ENCODE data around the gene CNTF. TPM values are rescaled to one million over a fixed set of nuclear protein-coding genes. Genes with fewer than 3 reads are reported as not detected.

Gene CNTF
- total RNA-seq, 2 donors from 2014 or later: 1.8 to 2.1 TPM

DNA sequence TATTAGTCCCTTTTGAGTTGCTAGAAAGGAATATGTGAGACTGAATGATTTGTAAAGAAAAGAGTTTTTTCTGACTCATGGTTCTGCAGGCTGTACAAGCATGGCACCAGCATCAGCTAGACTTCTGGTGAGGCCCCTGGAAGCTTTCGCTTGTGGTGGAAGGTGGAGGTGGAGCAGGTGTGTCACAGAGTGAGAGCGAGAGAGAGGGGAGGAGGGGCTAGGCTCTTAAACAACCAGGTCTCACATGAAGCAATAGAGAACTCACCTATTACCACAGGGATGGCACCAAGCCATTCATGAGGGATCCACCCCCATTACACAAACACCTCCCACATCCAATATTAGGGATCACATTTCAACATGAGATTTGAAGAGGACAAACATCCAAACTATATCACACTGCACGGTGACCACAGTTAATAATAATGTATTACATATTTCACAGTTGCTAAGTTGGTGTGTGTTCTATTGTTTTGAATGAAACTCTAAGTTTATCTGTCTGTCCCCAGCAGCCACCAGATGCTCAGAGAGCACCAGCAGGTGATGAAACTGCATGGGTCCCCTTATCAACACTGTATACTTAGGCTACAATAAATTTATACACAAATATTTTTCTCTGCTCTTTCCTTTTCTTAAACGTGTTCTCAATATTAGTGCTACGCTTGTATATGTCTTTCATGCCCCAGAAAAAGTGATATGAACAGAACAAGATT is 29.5 kb upstream of the CNTF start:
- Histone ChIP-seq H3K9ac (ENCODE audit: low read depth in 2 of 2, low read length in 2 of 2) (peak overlapping the region in 1 of 2 donors; percentile 61), H3K27ac (peak overlapping the region; percentile 65), H3K27me3 (no peaks in the 10 kb centered on the region), H3K4me1 (peaks cover 20% of the 10 kb centered on the region), H3K4me3 (no peak overlapping the region), H3K9me3 (no peaks in the 10 kb centered on the region), H3K36me3 (no peaks in the 10 kb centered on the region)
- intact Hi-C loops (cut with DNase I): no loop called here
- DNase-seq: peak; percentile 74
- TF ChIP-seq, protein P1, sequence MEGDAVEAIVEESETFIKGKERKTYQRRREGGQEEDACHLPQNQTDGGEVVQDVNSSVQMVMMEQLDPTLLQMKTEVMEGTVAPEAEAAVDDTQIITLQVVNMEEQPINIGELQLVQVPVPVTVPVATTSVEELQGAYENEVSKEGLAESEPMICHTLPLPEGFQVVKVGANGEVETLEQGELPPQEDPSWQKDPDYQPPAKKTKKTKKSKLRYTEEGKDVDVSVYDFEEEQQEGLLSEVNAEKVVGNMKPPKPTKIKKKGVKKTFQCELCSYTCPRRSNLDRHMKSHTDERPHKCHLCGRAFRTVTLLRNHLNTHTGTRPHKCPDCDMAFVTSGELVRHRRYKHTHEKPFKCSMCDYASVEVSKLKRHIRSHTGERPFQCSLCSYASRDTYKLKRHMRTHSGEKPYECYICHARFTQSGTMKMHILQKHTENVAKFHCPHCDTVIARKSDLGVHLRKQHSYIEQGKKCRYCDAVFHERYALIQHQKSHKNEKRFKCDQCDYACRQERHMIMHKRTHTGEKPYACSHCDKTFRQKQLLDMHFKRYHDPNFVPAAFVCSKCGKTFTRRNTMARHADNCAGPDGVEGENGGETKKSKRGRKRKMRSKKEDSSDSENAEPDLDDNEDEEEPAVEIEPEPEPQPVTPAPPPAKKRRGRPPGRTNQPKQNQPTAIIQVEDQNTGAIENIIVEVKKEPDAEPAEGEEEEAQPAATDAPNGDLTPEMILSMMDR (IDR thresholded peaks at IDR 0.05): no peak

GRCh38 chr11:58594826-58595225 is 27.6 kb upstream of the CNTF start:
- Histone ChIP-seq H3K4me1 (peaks cover 23% of the 10 kb centered on the region), H3K9me3 (no peaks in the 10 kb centered on the region), H3K36me3 (no peaks in the 10 kb centered on the region), H3K4me3 (no peak overlapping the region), H3K27me3 (no peaks in the 10 kb centered on the region), H3K27ac (peak overlapping the region; percentile 65), H3K9ac (ENCODE audit: low read depth in 2 of 2, low read length in 2 of 2) (no peak overlapping the region)
- intact Hi-C loops (cut with DNase I): no loop called here
- peak; percentile 82 for DNase-seq
- TF ChIP-seq, protein P1 (IDR thresholded peaks at IDR 0.05): no peak

DNA sequence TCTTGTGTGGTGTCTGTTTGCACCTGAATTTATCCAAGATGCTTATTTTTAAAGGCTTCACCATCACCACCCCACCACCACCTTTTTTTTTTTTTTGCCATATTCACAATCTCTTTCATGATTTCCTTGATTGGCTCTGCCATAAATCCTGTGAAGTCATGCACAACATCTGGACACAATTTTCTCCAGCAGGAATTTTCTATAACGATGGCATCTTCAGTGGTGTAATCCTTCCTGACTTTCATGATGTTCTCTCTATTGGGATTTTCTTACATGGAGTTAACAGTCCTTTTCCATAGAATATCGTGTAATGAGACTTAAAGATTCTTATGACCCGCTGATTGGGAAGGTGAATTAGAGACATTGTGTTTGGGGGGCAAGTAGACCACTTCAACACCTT is 25.8 kb upstream of the CNTF start:
- no peak overlapping the region for H3K4me3 ChIP-seq
- TF ChIP-seq, protein P1 (IDR thresholded peaks at IDR 0.05): no peak
- H3K9ac ChIP-seq (ENCODE audit: low read depth in 2 of 2, low read length in 2 of 2): peak overlapping the region in 1 of 2 donors; percentile 53
- peaks cover 23% of the 10 kb centered on the region for H3K4me1 ChIP-seq
- no peaks in the 10 kb centered on the region for H3K27me3 ChIP-seq
- H3K36me3 ChIP-seq: no peaks in the 10 kb centered on the region
- peak overlapping the region; percentile 65 for H3K27ac ChIP-seq
- DNase-seq: no peak
- intact Hi-C loops (cut with DNase I): no loop called here
- no peaks in the 10 kb centered on the region for H3K9me3 ChIP-seq

- Histone ChIP-seq H3K27ac (peak overlapping the region; percentile 65), H3K36me3 (no peaks in the 10 kb centered on the region), H3K27me3 (no peaks in the 10 kb centered on the region), H3K4me3 (no peak overlapping the region), H3K4me1 (peaks cover 23% of the 10 kb centered on the region), H3K9me3 (no peaks in the 10 kb centered on the region), H3K9ac (ENCODE audit: low read depth in 2 of 2, low read length in 2 of 2) (peak overlapping the region in 1 of 2 donors; percentile 53)
- intact Hi-C loops (cut with DNase I): no loop called here
- no peak for DNase-seq
- TF ChIP-seq, protein P1 (IDR thresholded peaks at IDR 0.05): no peak
Observed at GRCh38 chr11:58597486-58598144, 24.9 kb upstream of the CNTF start.

GRCh38 chr11:58600510-58600909 is 22.0 kb upstream of the CNTF start:
- intact Hi-C loops (cut with DNase I): no loop called here
- peaks cover 18% of the 10 kb centered on the region for H3K4me1 ChIP-seq

More at GRCh38 chr11:58600510-58600909, 22.0 kb upstream of the CNTF start:
- Histone ChIP-seq H3K9me3 (no peaks in the 10 kb centered on the region), H3K27me3 (no peaks in the 10 kb centered on the region), H3K4me3 (no peak overlapping the region), H3K36me3 (no peaks in the 10 kb centered on the region), H3K9ac (ENCODE audit: low read depth in 2 of 2, low read length in 2 of 2) (no peak overlapping the region), H3K27ac (no peak overlapping the region)
- TF ChIP-seq, protein P1 (IDR thresholded peaks at IDR 0.05): no peak
- DNase-seq: no peak

Data from colonic mucosa (tissue), 4 donors.